WTC11 (cell line): ENCODE data around the gene HERC2.

Experiments used
- CREM ChIP-seq: sonication (generic); formaldehyde crosslinking; IDR thresholded peaks from 2 replicates; pipeline ENCODE4 v1.8.1; 2022; ENCODE audit warnings: mild to moderate bottlenecking, missing genetic modification reagents, moderate library complexity
- FOXK1 ChIP-seq: sonication (generic); formaldehyde crosslinking; IDR thresholded peaks from 2 replicates; pipeline ENCODE4 v1.8.0; 2022; ENCODE audit warnings: mild to moderate bottlenecking, moderate library complexity, missing genetic modification reagents
- JUN ChIP-seq: sonication (generic); formaldehyde crosslinking; IDR thresholded peaks from 2 replicates; pipeline ENCODE4 v1.8.0; 2023; ENCODE audit warnings: mild to moderate bottlenecking, missing genetic modification reagents
- OVOL2 ChIP-seq: fragments of 250-450 bp; sonication (Bioruptor Pico); IDR thresholded peaks from 2 replicates; pipeline ENCODE4 v1.9.0; 2021; ENCODE audit warnings: mild to moderate bottlenecking, borderline replicate concordance
- ZNF263 ChIP-seq: sonication (generic); formaldehyde crosslinking; IDR thresholded peaks from 2 replicates; pipeline ENCODE4 v1.8.1; 2022; ENCODE audit warnings: low read depth, mild to moderate bottlenecking, moderate library complexity, missing genetic modification reagents
- TF ChIP-seq, protein P1 (sequence below): fragments of 200-600 bp; IDR thresholded peaks from 2 replicates; pipeline ENCODE4 v1.8.0; 2022; ENCODE audit warnings: antibody characterized with exemption
- TF ChIP-seq, protein P2 (sequence below): sonication (generic); formaldehyde crosslinking; IDR thresholded peaks from 2 replicates; pipeline ENCODE4 v1.8.1; 2023; ENCODE audit warnings: mild to moderate bottlenecking, missing genetic modification reagents, moderate library complexity
- TF ChIP-seq, protein P3 (sequence below): sonication (generic); formaldehyde crosslinking; IDR thresholded peaks from 2 replicates; pipeline ENCODE4 v1.8.1; 2023; ENCODE audit warnings: mild to moderate bottlenecking, missing genetic modification reagents, moderate library complexity
- TF ChIP-seq, protein P4 (sequence below): sonication (generic); formaldehyde crosslinking; IDR thresholded peaks from 2 replicates; pipeline ENCODE4 v1.8.0; 2022; ENCODE audit warnings: mild to moderate bottlenecking, missing genetic modification reagents
- TF ChIP-seq, protein P5 (sequence below): sonication (generic); formaldehyde crosslinking; IDR thresholded peaks from 2 replicates; pipeline ENCODE4 v1.8.1; 2023; ENCODE audit warnings: mild to moderate bottlenecking, moderate library complexity, missing genetic modification reagents
- TF ChIP-seq, protein P6 (sequence below): sonication (generic); formaldehyde crosslinking; IDR thresholded peaks from 2 replicates; pipeline ENCODE4 v1.8.0; 2022; ENCODE audit warnings: mild to moderate bottlenecking, missing genetic modification reagents

DNA sequence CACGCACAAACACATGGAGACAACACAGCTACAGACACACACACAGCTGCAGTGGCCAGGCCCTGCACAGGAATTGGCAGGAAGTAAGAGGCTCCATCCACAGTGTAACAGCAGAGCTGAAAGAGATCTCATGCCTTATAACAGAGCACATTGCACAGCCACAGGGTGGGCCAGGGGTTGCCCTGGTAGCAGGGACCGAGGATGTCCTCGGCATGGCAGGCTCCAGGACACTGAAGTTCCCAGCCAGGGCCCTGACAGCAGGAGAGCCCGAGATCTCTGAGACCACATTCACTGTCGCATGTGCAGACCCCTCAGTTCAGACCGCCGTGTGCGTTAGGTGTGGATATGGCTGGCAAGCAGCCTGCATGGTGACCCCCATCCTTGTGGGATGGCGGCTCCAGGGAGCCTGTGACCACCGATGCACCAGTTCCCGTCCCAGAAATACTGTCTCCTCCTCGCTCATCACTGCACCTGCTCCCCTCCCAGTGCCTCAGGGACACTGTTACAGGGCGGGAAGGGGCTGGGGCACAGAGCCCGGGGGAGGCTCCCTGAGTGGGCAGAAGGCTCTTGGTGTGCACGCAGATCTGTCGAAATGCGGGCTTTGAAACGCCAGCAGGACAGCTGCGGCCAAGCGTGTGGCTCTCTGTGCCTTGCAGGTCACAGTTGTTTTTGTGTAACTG, 221.3 kb downstream of the HERC2 start:
- TF ChIP-seq, protein P1, sequence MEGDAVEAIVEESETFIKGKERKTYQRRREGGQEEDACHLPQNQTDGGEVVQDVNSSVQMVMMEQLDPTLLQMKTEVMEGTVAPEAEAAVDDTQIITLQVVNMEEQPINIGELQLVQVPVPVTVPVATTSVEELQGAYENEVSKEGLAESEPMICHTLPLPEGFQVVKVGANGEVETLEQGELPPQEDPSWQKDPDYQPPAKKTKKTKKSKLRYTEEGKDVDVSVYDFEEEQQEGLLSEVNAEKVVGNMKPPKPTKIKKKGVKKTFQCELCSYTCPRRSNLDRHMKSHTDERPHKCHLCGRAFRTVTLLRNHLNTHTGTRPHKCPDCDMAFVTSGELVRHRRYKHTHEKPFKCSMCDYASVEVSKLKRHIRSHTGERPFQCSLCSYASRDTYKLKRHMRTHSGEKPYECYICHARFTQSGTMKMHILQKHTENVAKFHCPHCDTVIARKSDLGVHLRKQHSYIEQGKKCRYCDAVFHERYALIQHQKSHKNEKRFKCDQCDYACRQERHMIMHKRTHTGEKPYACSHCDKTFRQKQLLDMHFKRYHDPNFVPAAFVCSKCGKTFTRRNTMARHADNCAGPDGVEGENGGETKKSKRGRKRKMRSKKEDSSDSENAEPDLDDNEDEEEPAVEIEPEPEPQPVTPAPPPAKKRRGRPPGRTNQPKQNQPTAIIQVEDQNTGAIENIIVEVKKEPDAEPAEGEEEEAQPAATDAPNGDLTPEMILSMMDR: no peak
- TF ChIP-seq, protein P2, sequence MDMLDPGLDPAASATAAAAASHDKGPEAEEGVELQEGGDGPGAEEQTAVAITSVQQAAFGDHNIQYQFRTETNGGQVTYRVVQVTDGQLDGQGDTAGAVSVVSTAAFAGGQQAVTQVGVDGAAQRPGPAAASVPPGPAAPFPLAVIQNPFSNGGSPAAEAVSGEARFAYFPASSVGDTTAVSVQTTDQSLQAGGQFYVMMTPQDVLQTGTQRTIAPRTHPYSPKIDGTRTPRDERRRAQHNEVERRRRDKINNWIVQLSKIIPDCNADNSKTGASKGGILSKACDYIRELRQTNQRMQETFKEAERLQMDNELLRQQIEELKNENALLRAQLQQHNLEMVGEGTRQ: no peak
- TF ChIP-seq JUN (CRISPR knock-in tag): no peak
- TF ChIP-seq, protein P3, sequence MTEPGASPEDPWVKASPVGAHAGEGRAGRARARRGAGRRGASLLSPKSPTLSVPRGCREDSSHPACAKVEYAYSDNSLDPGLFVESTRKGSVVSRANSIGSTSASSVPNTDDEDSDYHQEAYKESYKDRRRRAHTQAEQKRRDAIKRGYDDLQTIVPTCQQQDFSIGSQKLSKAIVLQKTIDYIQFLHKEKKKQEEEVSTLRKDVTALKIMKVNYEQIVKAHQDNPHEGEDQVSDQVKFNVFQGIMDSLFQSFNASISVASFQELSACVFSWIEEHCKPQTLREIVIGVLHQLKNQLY: no peak
- TF ChIP-seq, protein P4, sequence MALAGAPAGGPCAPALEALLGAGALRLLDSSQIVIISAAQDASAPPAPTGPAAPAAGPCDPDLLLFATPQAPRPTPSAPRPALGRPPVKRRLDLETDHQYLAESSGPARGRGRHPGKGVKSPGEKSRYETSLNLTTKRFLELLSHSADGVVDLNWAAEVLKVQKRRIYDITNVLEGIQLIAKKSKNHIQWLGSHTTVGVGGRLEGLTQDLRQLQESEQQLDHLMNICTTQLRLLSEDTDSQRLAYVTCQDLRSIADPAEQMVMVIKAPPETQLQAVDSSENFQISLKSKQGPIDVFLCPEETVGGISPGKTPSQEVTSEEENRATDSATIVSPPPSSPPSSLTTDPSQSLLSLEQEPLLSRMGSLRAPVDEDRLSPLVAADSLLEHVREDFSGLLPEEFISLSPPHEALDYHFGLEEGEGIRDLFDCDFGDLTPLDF (CRISPR knock-in tag): no peak
- TF ChIP-seq FOXK1 (CRISPR knock-in tag): no peak
- no peak for TF ChIP-seq OVOL2 (CRISPR knock-in tag)
- TF ChIP-seq, protein P5, sequence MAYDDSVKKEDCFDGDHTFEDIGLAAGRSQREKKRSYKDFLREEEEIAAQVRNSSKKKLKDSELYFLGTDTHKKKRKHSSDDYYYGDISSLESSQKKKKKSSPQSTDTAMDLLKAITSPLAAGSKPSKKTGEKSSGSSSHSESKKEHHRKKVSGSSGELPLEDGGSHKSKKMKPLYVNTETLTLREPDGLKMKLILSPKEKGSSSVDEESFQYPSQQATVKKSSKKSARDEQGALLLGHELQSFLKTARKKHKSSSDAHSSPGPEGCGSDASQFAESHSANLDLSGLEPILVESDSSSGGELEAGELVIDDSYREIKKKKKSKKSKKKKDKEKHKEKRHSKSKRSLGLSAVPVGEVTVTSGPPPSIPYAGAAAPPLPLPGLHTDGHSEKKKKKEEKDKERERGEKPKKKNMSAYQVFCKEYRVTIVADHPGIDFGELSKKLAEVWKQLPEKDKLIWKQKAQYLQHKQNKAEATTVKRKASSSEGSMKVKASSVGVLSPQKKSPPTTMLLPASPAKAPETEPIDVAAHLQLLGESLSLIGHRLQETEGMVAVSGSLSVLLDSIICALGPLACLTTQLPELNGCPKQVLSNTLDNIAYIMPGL (CRISPR knock-in tag): no peak
- TF ChIP-seq CREM: no peak
- no peak for TF ChIP-seq ZNF263 (CRISPR knock-in tag)
- TF ChIP-seq, protein P6, sequence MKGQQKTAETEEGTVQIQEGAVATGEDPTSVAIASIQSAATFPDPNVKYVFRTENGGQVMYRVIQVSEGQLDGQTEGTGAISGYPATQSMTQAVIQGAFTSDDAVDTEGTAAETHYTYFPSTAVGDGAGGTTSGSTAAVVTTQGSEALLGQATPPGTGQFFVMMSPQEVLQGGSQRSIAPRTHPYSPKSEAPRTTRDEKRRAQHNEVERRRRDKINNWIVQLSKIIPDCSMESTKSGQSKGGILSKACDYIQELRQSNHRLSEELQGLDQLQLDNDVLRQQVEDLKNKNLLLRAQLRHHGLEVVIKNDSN (CRISPR knock-in tag): no peak
